HCT116 (cell line): ENCODE results near the gene HLA-DRB1. TPM values are rescaled to one million over a fixed set of nuclear protein-coding genes. Genes with fewer than 3 reads are reported as not detected.

ENCODE experiments used
- ATAC-seq: fragments of 200-7000 bp; cut with Tn5 transposase; 2 replicates; pipeline ENCODE4 v1.9.1; 2020; ENCODE audit warnings: mild to moderate bottlenecking, moderate library complexity
- BruUV-seq: library from RNA; stranded (reverse); fragments of 400-500 nt; replicated peaks from 2 replicates; lab custom pipeline; 2021; lab: Mats Ljungman, UMichigan
- CTCF ChIA-PET: fragments of 300-600 bp; sonication (Branson Sonifier 250); formaldehyde crosslinking; loops from one replicate; lab custom pipeline; 2021; ENCODE audit warnings: antibody characterized with exemption; lab: Charles Lee
- POLR2A ChIA-PET: fragments of 300-600, 350-600 bp; sonication (Branson Sonifier 250); formaldehyde crosslinking; loops from one replicate; lab custom pipeline; 2021; ENCODE audit warnings: antibody characterized with exemption; lab: Charles Lee
- RAD21 ChIA-PET, 2 experiments: fragments of 300-600 bp; sonication (Branson Sonifier 250); formaldehyde crosslinking; loops; one replicate each; lab custom pipeline; 2023; ENCODE audit warnings: low total read pairs in 2 of 2; ENCODE audit not compliant: uncharacterized antibody in 2 of 2, unreplicated experiment in 2 of 2, low non-redundant PET in 1 of 2; lab: Charles Lee
- DNase-seq: peaks from one replicate; pipeline ENCODE4 v3.0.0-alpha.2; 2010; ENCODE audit warnings: low read depth, low spot score
- H2AFZ ChIP-seq: fragments of 200-600 bp; shearing (Covaris generic), sonication (generic); 2 replicates; pipeline ENCODE4 v1.6.1; 2017; ENCODE audit warnings: low read depth, mixed run types, mixed read lengths, antibody characterized with exemption, low read length; ENCODE audit not compliant: poor library complexity, severe bottlenecking
- H3K27ac ChIP-seq: 2 replicates; pipeline ENCODE4 v1.5.1; 2012; ENCODE audit warnings: low read depth, low read length
- H3K27me3 ChIP-seq: fragments of 200-600 bp; sonication (generic); 2 replicates; pipeline ENCODE4 v1.6.1; 2016; ENCODE audit warnings: mixed run types, low read length, mixed read lengths; ENCODE audit not compliant: insufficient read depth
- H3K36me3 ChIP-seq, 2 experiments: fragments of 200-500 bp in 1 of 2; fragments of 200-600 bp in 1 of 2; sonication (Bioruptor generic) in 1 of 2; sonication (generic) in 1 of 2; 2 replicates each; pipeline versions ENCODE4 v1.5.1 to v1.6.1; 2014 to 2016; ENCODE audit warnings: low read length in 2 of 2, inconsistent platforms in 1 of 2, mixed read lengths in 1 of 2, mixed run types in 1 of 2; ENCODE audit not compliant: insufficient read depth in 2 of 2, control insufficient read depth in 1 of 2
- H3K4me1 ChIP-seq, 2 experiments: fragments of 200-600 bp in 1 of 2; sonication (generic) in 1 of 2; 2 replicates each; pipeline versions ENCODE4 v1.5.1 to v1.6.1; 2012 to 2017; ENCODE audit warnings: low read length in 2 of 2, inconsistent platforms in 1 of 2, mild to moderate bottlenecking in 1 of 2, mixed read lengths in 1 of 2, mixed run types in 1 of 2, moderate library complexity in 1 of 2; ENCODE audit not compliant: insufficient read depth in 2 of 2, control insufficient read depth in 1 of 2
- H3K4me2 ChIP-seq: fragments of 200-600 bp; sonication (generic); 2 replicates; pipeline ENCODE4 v1.6.1; 2017; ENCODE audit warnings: mixed run types, low read length, mixed read lengths
- H3K4me3 ChIP-seq, 2 experiments: fragments of 200-600 bp in 1 of 2; sonication (generic) in 1 of 2; replicated peaks in 1 of 2; 2 replicates each; pipeline ENCODE4 v1.5.1; 2011 to 2016; ENCODE audit warnings: low read length in 2 of 2, control low read depth in 1 of 2, low read depth in 1 of 2, mild to moderate bottlenecking in 1 of 2, mixed read lengths in 1 of 2, mixed run types in 1 of 2
- H3K79me2 ChIP-seq: fragments of 200-600 bp; sonication (generic); 2 replicates; pipeline ENCODE4 v1.6.1; 2017; ENCODE audit warnings: mild to moderate bottlenecking, mixed run types, low read length, moderate library complexity, mixed read lengths; ENCODE audit not compliant: insufficient read depth
- H3K9ac ChIP-seq: fragments of 200-600 bp; sonication (generic); 2 replicates; pipeline ENCODE4 v1.6.1; 2016; ENCODE audit warnings: low read length, mixed read lengths
- H3K9me2 ChIP-seq: fragments of 200-600 bp; sonication (generic), shearing (Covaris generic); 2 replicates; pipeline ENCODE4 v1.6.1; 2017; ENCODE audit warnings: mixed run types, mild to moderate bottlenecking, moderate library complexity; ENCODE audit not compliant: insufficient read depth
- H3K9me3 ChIP-seq, 2 experiments: fragments of 200-500 bp in 1 of 2; fragments of 200-600 bp in 1 of 2; sonication (Bioruptor generic) in 1 of 2; sonication (generic) in 1 of 2; 2 replicates each; pipeline ENCODE4 v1.6.1; 2014 to 2017; ENCODE audit warnings: low read length in 2 of 2, mixed read lengths in 2 of 2, inconsistent platforms in 1 of 2, low read depth in 1 of 2, mild to moderate bottlenecking in 1 of 2, mixed run types in 1 of 2, moderate library complexity in 1 of 2; ENCODE audit not compliant: control insufficient read depth in 1 of 2, insufficient read depth in 1 of 2
- H4K20me1 ChIP-seq: fragments of 200-600 bp; sonication (generic), shearing (Covaris generic); 2 replicates; pipeline ENCODE4 v1.6.1; 2017; ENCODE audit warnings: mixed run types, mild to moderate bottlenecking, moderate library complexity; ENCODE audit not compliant: insufficient read depth
- EZH2phosphoT487 ChIP-seq: fragments of 200-600 bp; IDR thresholded peaks from 2 replicates; pipeline ENCODE4 v1.6.1; 2018; ENCODE audit warnings: antibody characterized with exemption, borderline replicate concordance
- JUND ChIP-seq: IDR thresholded peaks from 2 replicates; pipeline ENCODE4 v1.6.1; 2012
- POLR2A ChIP-seq: IDR thresholded peaks from 2 replicates; pipeline ENCODE4 v1.7.0; 2011; ENCODE audit warnings: borderline replicate concordance; ENCODE audit not compliant: insufficient read depth, insufficient read length; ENCODE audit errors: extremely low read depth
- POLR2AphosphoS5 ChIP-seq: IDR thresholded peaks from 2 replicates; pipeline ENCODE4 v1.6.1; 2011; ENCODE audit warnings: mild to moderate bottlenecking, low read depth, low read length, moderate library complexity
- RAD21 ChIP-seq: IDR thresholded peaks from 2 replicates; pipeline ENCODE4 v1.6.1; 2012; ENCODE audit warnings: low read depth, mild to moderate bottlenecking
- SIN3A ChIP-seq: IDR thresholded peaks from 2 replicates; pipeline ENCODE4 v1.6.1; 2012; ENCODE audit warnings: low read depth
- SP1 ChIP-seq: IDR thresholded peaks from 2 replicates; pipeline ENCODE4 v1.6.1; 2012; ENCODE audit warnings: low read depth
- SRF ChIP-seq: IDR thresholded peaks from 2 replicates; pipeline ENCODE4 v1.6.1; 2012; ENCODE audit warnings: low read depth
- TCF7L2 ChIP-seq: IDR thresholded peaks from 2 replicates; pipeline ENCODE4 v1.7.0; 2011; ENCODE audit warnings: borderline replicate concordance, inconsistent platforms; ENCODE audit not compliant: insufficient read depth, insufficient read length; ENCODE audit errors: extremely low read depth
- ZNF274 ChIP-seq: fragments of 200-500 bp; sonication (Bioruptor generic); IDR thresholded peaks from 2 replicates; pipeline ENCODE4 v1.6.1; 2014; ENCODE audit warnings: mild to moderate bottlenecking, low read depth, low read length, inconsistent platforms
- intact Hi-C: fragments of 100-400 bp; cut with micrococcal nuclease; formaldehyde crosslinking; loops from 2 replicates; pipeline ENCODE4 v1.10.0; 2022
- total RNA-seq: library from RNA; stranded (reverse); gene quantifications from one replicate; pipeline ENCODE4 v1.2.1, GENCODE V29; 2021; ENCODE audit not compliant: unreplicated experiment
- TF ChIP-seq, protein P1 (sequence below): IDR thresholded peaks from 2 replicates; pipeline ENCODE4 v1.6.1; 2012; ENCODE audit warnings: low read depth
- TF ChIP-seq, protein P2 (sequence below), 3 experiments: fragments of 200-600 bp in 1 of 3; sonication (generic) in 1 of 3; IDR thresholded peaks in 2 of 3; conservative IDR thresholded peaks in 1 of 3; 2 replicates each; pipeline ENCODE4 v1.5.1; 2012 to 2017; ENCODE audit warnings: low read depth in 2 of 3, low read length in 2 of 3, antibody characterized with exemption in 1 of 3, borderline replicate concordance in 1 of 3, control low read depth in 1 of 3, mild to moderate bottlenecking in 1 of 3, mixed read lengths in 1 of 3, mixed run types in 1 of 3, moderate library complexity in 1 of 3; ENCODE audit not compliant: insufficient read depth in 1 of 3

Gene HLA-DRB1
- total RNA-seq, 1 experiment from 2014 or later, result 2.7 TPM

DNA sequence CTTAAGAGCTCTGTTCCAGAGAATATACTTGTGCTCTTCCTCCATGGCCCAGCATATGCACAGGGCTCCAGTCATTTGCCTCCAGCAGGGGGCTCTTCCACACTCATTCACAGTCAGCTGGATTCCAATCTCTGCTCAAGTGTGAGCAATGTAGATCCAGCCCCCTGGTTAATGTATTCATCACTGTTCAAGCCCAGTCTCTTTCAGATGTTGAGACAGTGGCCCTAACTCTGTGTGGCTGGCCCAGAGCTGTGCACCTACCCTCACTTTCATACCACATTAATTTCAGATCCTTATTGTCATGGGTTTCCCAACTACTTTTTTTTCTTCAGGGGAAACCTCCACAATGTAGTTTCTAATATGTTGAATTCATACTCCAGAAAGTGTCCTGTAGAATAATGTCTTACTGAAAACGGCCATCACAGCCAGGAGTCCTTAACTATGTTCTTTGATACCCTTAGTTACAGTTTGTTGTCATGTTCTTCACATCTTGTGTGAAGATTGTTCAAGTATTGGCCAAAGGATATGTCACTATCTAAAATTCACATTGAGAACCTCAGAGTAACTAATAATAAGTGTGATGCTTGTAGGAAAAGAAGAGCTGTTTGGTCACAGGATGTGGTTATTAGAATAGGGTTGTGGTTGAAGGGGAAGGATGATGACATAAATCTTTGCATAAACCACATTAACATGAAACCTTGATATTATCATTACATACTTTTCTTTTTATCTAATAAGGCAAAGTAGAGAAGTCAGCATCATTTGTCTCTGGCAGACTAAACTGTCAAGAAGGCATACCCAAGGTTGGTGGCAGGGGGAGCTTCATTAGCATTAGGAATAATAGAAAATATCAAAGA, 33.1 kb upstream of the HLA-DRB1 start:
- Histone ChIP-seq H3K4me3 (no peak overlapping the region), H3K9me2 (no peaks in the 10 kb centered on the region), H3K9me3 (no peaks in the 10 kb centered on the region), H3K4me2 (no peak overlapping the region), H4K20me1 (no peaks in the 10 kb centered on the region), H3K36me3 (no peaks in the 10 kb centered on the region), H2AFZ (no peak overlapping the region), H3K27me3 (no peaks in the 10 kb centered on the region), H3K27ac (no peak overlapping the region), H3K9ac (no peak overlapping the region), H3K4me1 (no peaks in the 10 kb centered on the region), H3K79me2 (no peaks in the 10 kb centered on the region)
- ChIA-PET RAD21 (no interaction called here), POLR2A (no interaction called here)
- intact Hi-C loops, result no loop called here
- no TSS peak for BruUV-seq
- ATAC-seq (peak; percentile 63), DNase-seq (no peak)
- TF ChIP-seq SRF (no peak), TCF7L2 (no peak), POLR2A (no peak), SP1 (no peak), JUND (no peak), ZNF274 (no peak), RAD21 (no peak), EZH2phosphoT487 (no peak), POLR2AphosphoS5 (no peak), SIN3A (no peak)
- TF ChIP-seq, protein P1, sequence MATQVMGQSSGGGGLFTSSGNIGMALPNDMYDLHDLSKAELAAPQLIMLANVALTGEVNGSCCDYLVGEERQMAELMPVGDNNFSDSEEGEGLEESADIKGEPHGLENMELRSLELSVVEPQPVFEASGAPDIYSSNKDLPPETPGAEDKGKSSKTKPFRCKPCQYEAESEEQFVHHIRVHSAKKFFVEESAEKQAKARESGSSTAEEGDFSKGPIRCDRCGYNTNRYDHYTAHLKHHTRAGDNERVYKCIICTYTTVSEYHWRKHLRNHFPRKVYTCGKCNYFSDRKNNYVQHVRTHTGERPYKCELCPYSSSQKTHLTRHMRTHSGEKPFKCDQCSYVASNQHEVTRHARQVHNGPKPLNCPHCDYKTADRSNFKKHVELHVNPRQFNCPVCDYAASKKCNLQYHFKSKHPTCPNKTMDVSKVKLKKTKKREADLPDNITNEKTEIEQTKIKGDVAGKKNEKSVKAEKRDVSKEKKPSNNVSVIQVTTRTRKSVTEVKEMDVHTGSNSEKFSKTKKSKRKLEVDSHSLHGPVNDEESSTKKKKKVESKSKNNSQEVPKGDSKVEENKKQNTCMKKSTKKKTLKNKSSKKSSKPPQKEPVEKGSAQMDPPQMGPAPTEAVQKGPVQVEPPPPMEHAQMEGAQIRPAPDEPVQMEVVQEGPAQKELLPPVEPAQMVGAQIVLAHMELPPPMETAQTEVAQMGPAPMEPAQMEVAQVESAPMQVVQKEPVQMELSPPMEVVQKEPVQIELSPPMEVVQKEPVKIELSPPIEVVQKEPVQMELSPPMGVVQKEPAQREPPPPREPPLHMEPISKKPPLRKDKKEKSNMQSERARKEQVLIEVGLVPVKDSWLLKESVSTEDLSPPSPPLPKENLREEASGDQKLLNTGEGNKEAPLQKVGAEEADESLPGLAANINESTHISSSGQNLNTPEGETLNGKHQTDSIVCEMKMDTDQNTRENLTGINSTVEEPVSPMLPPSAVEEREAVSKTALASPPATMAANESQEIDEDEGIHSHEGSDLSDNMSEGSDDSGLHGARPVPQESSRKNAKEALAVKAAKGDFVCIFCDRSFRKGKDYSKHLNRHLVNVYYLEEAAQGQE, result no peak
- TF ChIP-seq, protein P2, sequence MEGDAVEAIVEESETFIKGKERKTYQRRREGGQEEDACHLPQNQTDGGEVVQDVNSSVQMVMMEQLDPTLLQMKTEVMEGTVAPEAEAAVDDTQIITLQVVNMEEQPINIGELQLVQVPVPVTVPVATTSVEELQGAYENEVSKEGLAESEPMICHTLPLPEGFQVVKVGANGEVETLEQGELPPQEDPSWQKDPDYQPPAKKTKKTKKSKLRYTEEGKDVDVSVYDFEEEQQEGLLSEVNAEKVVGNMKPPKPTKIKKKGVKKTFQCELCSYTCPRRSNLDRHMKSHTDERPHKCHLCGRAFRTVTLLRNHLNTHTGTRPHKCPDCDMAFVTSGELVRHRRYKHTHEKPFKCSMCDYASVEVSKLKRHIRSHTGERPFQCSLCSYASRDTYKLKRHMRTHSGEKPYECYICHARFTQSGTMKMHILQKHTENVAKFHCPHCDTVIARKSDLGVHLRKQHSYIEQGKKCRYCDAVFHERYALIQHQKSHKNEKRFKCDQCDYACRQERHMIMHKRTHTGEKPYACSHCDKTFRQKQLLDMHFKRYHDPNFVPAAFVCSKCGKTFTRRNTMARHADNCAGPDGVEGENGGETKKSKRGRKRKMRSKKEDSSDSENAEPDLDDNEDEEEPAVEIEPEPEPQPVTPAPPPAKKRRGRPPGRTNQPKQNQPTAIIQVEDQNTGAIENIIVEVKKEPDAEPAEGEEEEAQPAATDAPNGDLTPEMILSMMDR (IDR thresholded peaks at IDR 0.05 in 2 of 3, conservative IDR thresholded peaks at IDR 0.05 in 1 of 3; ENCODE audit: borderline replicate concordance in 1 of 3, insufficient read depth in 1 of 3, low read depth in 2 of 3, low read length in 2 of 3), result no peak
- TF ChIP-seq, all 23 proteins: peak for 0
- CTCF ChIA-PET, result no interaction called here
